ENCODE measurements around the gene CNGA1.

CNGA1 gene

GRCh38 chr4:47899639-47900038 lies 116.8 kb downstream of the CNGA1 start:
- DNase-seq (ENCODE audit: low read depth in 2 of 2) = no peak

GRCh38 chr4:47891928-47892327 lies 124.6 kb downstream of the CNGA1 start:
- DNase-seq (ENCODE audit: low read depth in 2 of 2) = no peak
